ENCODE measurements around the gene CRAT.

Gene CRAT

GRCh38 chr9:129058965-129059795 lies 51.4 kb downstream of the CRAT start:
- DNase-seq, result no peak

GRCh38 chr9:129054163-129054851 lies 56.3 kb downstream of the CRAT start:
- DNase-seq, result no peak

GRCh38 chr9:129053020-129053419 lies 57.6 kb downstream of the CRAT start:
- no peak for DNase-seq

- DNase-seq, result peak; percentile 21
These were observed 58.0 kb downstream of the CRAT start for GRCh38 chr9:129052592-129052991.
